Measurements from ENCODE around the gene DPP6.

DNA sequence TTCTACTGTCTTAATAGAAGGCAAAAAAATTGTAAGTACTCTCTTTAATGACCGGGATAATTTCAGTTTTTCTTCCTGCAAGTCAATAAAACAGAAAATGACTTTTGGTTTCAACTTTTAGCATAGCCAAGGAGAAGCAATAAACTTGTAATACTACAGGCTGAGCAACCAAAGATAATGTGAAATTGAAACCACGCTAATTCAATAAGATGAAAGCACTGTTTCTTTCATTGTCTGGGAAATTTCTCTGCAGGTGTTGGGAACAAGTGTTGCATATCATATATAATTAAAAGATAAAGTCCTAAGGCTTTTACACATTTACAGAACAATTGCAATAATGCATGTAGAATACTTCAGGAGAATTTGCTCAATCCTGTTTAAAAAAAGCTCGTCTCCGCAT, 488.4 kb downstream of the DPP6 start:
- TF ChIP-seq, protein P1, sequence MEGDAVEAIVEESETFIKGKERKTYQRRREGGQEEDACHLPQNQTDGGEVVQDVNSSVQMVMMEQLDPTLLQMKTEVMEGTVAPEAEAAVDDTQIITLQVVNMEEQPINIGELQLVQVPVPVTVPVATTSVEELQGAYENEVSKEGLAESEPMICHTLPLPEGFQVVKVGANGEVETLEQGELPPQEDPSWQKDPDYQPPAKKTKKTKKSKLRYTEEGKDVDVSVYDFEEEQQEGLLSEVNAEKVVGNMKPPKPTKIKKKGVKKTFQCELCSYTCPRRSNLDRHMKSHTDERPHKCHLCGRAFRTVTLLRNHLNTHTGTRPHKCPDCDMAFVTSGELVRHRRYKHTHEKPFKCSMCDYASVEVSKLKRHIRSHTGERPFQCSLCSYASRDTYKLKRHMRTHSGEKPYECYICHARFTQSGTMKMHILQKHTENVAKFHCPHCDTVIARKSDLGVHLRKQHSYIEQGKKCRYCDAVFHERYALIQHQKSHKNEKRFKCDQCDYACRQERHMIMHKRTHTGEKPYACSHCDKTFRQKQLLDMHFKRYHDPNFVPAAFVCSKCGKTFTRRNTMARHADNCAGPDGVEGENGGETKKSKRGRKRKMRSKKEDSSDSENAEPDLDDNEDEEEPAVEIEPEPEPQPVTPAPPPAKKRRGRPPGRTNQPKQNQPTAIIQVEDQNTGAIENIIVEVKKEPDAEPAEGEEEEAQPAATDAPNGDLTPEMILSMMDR (IDR thresholded peaks at IDR 0.05), result no peak
- no peak for TF ChIP-seq EZH2phosphoT487 (IDR thresholded peaks at IDR 0.05)
- TF ChIP-seq EZH2 (IDR thresholded peaks at IDR 0.05), result no peak

All from neural progenitor cell (in vitro differentiated cells).